Right lobe of liver (tissue), 4 donors: ENCODE measurements around the gene FOXA1.

Source experiments
- CTCF ChIP-seq, 4 donors: fragments of 200-600 bp in 3 of 4; fragments of 450-650 bp in 1 of 4; IDR thresholded peaks; one replicate each; pipeline versions ENCODE4 v1.5.1 to v1.8.0; 2016 to 2022; ENCODE audit warnings: antibody characterized with exemption in 4 of 4, mild to moderate bottlenecking in 2 of 4
- POLR2A ChIP-seq: fragments of 450-650 bp; IDR thresholded peaks from one replicate; pipeline ENCODE4 v1.6.1; 2017; ENCODE audit warnings: antibody characterized with exemption, mild to moderate bottlenecking
- donor health status: DM: no; HTN: no; CAD: no.
- donor health status: DM: no; HTN: no; CAD: no.
- donor health status: DM: no; HTN: yes; CAD: no.

- TF ChIP-seq POLR2A (no peak), CTCF (IDR thresholded peaks at IDR 0.05) (no peak)
Observed at GRCh38 chr14:37589715-37590427, 5.2 kb downstream of the FOXA1 start.
